Activated CD4-positive, alpha-beta T cell treated with anti-CD3 and anti-CD28 coated beads, Interleukin-2, amount 50 U/mL, for 24 hours (primary cell): ENCODE measurements around the gene PTMA.
"Not testable (repeated sequence)": the region's sequence is repeated elsewhere in the genome, so short reads cannot be mapped to it uniquely, and the experiment has no call there.

Experiments used
- DNase-seq, 2 donors: peaks; one replicate each; pipeline ENCODE4 v3.0.0-alpha.2; 2020; ENCODE audit warnings: low read depth in 1 of 2, low spot score in 1 of 2

The PTMA gene

GRCh38 chr2:231714639-231715498 is 6.5 kb downstream of the PTMA start:
- peak; percentile 70 to 75 for DNase-seq

- DNase-seq, result no peak
Observed at GRCh38 chr2:231715499-231715837, 7.1 kb downstream of the PTMA start.

GRCh38 chr2:231715988-231716616 is 7.8 kb downstream of the PTMA start:
- no peak for DNase-seq

DNA sequence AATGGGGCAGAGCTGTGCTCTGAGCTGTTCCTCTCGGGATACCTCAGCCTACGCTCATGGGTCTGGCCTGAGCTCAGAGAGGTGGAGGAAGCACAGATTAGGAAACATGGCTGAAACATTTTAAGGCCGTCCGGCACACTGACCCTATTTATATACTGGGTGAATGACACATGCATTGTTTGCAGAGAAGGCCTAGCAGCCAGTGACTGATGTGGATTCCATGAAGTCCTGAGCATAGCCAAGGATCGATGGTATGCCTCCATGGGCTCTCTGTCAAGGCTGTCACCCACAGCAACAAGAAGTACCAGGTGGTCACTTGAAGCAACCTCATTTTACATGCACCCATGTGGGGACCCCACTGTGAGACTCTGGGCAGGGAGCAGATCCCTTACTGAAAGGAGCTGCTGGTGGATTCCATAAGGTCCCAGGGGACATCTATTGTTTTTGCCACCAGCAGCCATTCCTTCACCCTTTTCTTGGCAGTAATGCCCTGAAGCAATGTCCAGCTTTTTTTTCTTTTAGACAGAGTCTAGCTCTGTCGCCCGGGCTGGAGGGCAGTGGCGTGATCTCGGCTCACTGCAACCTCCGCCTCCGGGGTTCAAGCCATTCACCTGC is 8.4 kb downstream of the PTMA start:
- no peak for DNase-seq

DNA sequence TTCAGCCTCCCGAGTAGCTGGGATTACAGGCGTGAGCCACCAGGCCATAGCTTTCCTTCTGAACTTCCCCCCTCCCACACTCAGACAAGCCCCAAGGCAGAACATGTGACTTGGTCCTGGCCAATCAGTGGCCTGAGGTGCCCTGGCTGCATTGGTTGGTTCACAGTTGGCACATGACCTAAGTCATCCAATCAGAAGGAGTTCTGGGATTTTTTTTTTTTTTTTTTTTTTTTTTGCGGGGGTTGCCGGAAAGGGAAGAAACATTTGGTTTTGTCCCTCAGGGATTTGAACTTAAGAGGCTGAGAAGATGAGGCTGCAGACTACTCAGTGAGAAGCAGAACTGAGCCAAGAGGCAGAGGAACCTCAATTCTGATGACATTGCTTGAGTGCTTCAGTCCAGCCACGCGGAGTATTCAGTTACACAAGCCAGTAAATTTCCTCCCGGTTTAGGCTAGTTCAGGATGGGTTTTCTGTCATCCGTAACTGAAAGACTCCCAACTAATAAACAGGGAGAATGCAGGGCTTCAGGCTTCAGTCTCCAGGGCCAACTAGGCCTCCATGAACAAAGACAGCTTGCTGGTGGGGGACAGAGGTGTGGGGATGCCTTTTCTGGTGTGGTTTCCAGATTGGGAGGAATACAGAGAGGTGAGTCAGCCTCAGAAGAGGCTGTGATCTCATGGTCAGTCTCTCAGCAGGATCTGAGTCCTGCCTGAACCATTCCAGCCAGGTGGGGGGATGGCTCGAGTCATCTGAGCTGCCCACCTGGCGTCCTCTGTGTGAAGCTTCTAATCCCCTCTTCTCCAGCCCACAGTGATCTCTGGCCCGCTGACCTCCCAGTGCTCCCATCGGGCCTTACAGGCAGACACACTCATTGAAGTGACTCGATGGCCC is 9.2 kb downstream of the PTMA start:
- no peak for DNase-seq

DNA sequence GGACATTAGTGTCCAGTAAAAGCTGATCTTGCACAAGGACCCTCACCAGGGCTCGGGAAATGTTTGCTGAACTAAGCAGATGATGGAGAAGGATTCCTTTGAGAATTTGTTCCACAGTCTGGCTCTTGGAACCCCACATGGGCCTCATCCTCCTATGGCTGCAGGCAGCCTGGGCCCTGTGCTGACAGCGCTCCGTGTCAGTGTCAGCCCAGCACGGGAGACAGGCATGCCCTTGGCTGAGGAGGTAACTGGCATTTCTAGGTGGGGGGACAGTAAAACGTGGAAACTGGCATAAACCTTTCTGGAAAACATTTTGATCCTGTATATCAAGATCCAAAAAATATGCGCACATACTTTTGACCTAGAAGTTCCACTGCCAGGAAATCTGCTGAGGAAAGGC is 10.5 kb downstream of the PTMA start:
- no peak for DNase-seq

GRCh38 chr2:231720292-231720986 is 12.1 kb downstream of the PTMA start:
- DNase-seq, result no peak

DNA sequence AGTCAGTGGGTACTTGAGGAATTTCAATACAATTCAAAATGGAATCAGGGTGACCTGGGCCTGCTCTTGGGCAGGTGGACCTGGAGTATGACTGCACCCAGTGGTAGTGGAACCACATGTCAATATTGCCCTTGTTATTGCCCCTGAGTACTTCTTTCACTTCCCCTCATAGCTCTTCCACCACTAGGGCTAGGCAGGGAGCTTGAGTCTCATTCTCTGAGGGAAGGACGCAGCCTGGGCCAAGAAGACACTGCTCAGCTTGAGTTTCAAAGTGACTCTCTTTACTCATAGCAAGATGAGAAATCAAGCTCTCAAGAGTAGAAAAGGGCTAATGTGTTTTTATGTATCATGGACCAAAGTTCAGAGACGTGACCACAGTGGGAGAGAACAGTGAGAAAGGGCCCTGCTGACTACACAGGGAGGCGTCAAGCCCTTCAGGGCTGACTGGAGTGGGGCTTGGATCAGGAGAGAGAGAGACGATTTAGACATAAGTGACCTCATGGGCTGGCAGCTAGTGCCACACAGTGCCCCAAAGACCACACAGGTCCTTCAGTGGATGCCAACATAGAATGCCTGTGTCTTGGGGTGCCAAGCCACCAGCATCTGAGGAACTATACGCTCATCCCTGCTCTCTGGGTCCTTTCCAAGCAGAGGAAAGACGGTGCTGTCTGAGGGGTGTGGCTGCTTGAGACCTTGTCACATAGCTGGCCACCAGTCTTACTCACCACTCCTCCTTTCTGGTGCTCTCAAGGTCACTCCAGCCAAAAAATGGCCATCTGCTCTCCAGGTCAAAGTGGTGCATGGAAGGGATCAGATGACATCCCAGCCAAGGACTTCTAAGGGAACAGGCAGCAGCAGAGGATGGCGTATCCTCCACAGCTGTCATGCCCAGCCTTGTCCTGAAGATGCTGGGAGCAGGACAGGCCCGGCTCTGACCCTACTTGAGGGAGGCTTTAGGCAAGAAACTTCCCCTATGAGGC is 13.0 kb downstream of the PTMA start:
- DNase-seq, result no peak

DNA sequence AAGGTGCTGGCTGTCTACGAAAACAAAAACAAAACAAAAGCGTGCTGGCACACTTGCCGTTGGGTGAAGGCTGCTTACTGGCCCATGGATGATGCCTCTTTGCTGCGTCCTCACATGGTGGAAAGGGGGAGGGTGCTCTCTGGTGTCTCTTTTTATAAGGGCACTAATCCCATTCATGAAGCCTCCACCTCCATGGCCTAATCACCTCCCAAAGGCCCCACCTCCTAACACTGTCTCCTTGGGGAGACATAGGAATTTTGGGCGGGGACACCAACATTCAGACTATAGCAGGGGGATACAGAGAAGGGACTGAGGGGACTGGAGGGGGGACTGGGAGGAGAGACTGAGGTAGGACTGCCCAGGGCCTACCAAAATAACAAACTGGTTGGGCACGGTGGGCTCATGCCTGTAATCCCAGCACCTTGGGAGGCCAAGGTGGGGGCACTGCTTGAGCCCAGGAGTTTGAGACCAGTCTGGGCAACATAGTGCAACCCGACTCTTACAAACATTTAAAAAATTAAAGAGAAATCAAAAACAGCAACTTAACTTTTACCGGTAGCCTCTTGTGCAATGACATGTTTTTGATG is 14.5 kb downstream of the PTMA start:
- no peak for DNase-seq

DNA sequence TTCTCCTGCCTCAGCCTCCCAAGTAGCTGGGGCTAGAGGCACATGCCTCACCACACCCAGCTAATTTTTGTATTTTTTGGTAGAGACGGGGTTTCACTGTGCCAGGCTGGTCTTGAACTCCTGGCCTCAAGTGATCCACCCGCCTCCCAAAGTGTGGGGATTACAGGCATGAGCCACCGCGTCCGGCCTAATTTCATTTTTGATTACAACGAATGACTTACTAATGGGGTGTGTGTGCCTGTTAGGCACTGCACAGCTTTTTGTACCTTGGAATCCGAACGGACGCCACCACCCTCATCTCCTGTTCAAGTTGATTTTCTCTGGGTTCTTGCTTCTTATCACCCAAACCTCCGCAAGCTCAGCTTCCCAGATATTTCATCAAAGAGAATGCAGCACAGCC is 17.2 kb downstream of the PTMA start:
- no peak for DNase-seq

- no peak for DNase-seq
Observed at GRCh38 chr2:231726276-231726675, 18.0 kb downstream of the PTMA start.

- DNase-seq, result no peak
Observed at GRCh38 chr2:231727621-231728020, 19.3 kb downstream of the PTMA start.

DNA sequence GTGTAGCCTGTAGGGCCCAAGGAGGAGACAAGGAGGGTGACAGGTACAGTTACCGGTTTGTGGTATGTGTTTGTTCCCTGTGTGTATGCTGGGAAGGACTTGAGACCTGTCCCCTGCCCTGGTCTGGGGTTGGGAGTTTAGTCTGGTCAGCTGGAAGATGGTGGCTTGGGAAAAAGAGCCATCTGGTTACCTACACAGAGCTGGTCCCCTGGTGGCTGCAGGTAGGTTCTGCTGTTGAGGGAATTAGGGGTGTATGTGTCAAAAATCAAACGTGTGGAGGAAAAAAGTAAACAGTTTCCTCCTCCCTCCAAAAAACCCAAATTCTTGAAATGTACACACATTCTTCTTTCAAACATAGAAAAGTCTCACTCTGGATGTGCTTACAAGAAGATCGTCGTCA is 24.3 kb downstream of the PTMA start:
- DNase-seq, result no peak

- no peak for DNase-seq
Observed at GRCh38 chr2:231737761-231738160, 29.4 kb downstream of the PTMA start.

DNA sequence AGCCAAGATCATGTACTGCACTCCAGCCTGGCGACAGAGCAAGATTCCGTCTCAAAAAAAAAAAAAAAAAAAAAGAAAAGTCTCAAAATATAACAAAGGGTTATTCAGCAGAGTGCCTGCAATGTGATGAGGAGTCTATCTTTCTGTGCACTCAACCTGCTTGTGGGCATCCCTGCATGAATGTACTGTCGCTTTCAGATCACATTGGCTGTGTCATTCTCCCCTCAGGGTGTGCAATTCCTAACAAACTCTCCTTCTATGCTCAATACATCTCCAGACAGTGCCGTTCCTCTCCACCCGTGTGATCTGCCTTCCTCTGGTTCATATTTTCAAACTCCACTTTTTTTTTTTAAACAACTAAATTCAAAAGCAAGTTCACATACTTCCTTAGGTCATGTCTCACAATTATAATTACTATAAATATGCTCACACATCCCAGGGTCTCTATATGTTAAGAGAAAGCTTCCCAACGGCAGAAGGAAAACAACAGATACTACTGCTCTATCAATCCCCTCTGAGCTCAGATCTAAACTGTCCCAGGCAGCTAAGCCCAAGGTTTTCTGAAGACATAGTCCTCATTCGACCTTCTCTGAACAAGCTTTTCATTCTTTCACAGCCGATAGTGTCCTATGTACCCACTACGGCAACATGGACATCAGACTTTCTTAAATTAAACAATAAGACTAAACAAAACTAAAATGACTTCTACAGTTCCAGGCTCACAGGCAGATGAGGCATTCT is 35.2 kb downstream of the PTMA start:
- no peak for DNase-seq

- DNase-seq, result no peak
Observed at GRCh38 chr2:231745303-231746038, 37.1 kb downstream of the PTMA start.

DNA sequence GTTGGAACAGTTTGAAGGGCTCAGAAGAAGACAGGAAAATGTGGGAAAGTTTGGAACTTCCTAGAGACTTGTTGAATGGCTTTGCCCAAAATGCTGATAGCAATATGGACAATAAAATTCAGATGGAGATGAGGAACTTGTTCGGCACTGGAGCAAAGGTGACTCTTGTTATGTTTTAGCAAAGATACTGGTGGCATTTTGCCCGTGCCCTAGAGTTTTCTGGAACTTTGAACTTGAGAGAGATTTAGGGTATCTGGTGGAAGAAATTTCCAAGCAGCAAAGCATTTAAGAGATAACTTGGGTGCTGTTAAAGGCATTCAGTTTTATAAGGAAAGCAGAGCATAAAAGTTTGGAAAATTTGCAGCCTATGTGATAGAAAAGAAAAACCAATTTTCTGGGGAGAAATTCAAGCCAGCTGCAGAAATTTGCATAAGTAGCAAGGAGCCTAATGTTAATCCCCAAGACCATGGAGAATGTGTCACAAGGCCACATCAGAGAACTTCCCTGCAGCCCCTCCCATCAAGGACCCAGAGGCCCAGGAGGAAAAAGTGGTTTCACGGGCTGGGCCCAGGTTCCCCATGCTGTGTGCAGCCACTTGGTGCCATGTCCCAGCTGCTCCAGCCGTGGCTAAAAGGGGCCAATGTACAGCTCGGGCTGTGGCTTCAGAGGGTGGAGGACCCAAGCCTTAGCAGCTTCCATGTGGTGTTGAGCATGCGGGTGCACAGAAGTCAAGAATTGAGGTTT is 40.0 kb downstream of the PTMA start:
- DNase-seq, result not testable (repeated sequence)
